ENCODE measurements around the gene SAMD4A.

SAMD4A gene

GRCh38 chr14:54686219-54686870 is 119.4 kb downstream of the SAMD4A start:
- TF ChIP-seq CREB1 (IDR thresholded peaks at IDR 0.05; ENCODE audit: low read depth): no peak

GRCh38 chr14:54686871-54687749 is 120.2 kb downstream of the SAMD4A start:
- no peak for TF ChIP-seq MAX (IDR thresholded peaks at IDR 0.05)
- TF ChIP-seq TEAD4 (IDR thresholded peaks at IDR 0.05): no peak
- no peak for TF ChIP-seq RAD21 (IDR thresholded peaks at IDR 0.05; ENCODE audit: low read depth)
- TF ChIP-seq CEBPB (IDR thresholded peaks at IDR 0.05): no peak
- TF ChIP-seq NFIC (IDR thresholded peaks at IDR 0.05): no peak
- no peak for TF ChIP-seq ZBTB7A (IDR thresholded peaks at IDR 0.05; ENCODE audit: low read depth)
- no peak for TF ChIP-seq TAF1 (IDR thresholded peaks at IDR 0.05; ENCODE audit: low read depth)
- TF ChIP-seq USF1 (IDR thresholded peaks at IDR 0.05): no peak
- no peak for TF ChIP-seq FOXM1 (IDR thresholded peaks at IDR 0.05; ENCODE audit: borderline replicate concordance, low read depth)
- no peak for TF ChIP-seq CREB1 (IDR thresholded peaks at IDR 0.05; ENCODE audit: low read depth)
- TF ChIP-seq TCF12 (IDR thresholded peaks at IDR 0.05; ENCODE audit: low read depth): no peak
- no peak for TF ChIP-seq EGR1 (IDR thresholded peaks at IDR 0.05)
- TF ChIP-seq EP300 (IDR thresholded peaks at IDR 0.05; ENCODE audit: borderline replicate concordance): no peak
- no peak for TF ChIP-seq YY1 (IDR thresholded peaks at IDR 0.05; ENCODE audit: low read depth)

- TF ChIP-seq USF1 (IDR thresholded peaks at IDR 0.05) (no peak), EGR1 (IDR thresholded peaks at IDR 0.05) (no peak), FOXM1 (IDR thresholded peaks at IDR 0.05; ENCODE audit: borderline replicate concordance, low read depth) (no peak), EP300 (IDR thresholded peaks at IDR 0.05; ENCODE audit: borderline replicate concordance) (no peak), ZBTB7A (IDR thresholded peaks at IDR 0.05; ENCODE audit: low read depth) (no peak), NFIC (IDR thresholded peaks at IDR 0.05) (no peak), CREB1 (IDR thresholded peaks at IDR 0.05; ENCODE audit: low read depth) (no peak), TCF12 (IDR thresholded peaks at IDR 0.05; ENCODE audit: low read depth) (no peak), RAD21 (IDR thresholded peaks at IDR 0.05; ENCODE audit: low read depth) (no peak)
Measured at GRCh38 chr14:54687750-54688119, 120.8 kb downstream of the SAMD4A start.

GRCh38 chr14:54688229-54688628 is 121.3 kb downstream of the SAMD4A start:
- no peak for TF ChIP-seq YY1 (IDR thresholded peaks at IDR 0.05; ENCODE audit: low read depth)
- TF ChIP-seq EP300 (IDR thresholded peaks at IDR 0.05; ENCODE audit: borderline replicate concordance): no peak
- TF ChIP-seq FOXM1 (IDR thresholded peaks at IDR 0.05; ENCODE audit: borderline replicate concordance, low read depth): no peak
- TF ChIP-seq TCF12 (IDR thresholded peaks at IDR 0.05; ENCODE audit: low read depth): no peak
- no peak for TF ChIP-seq CEBPB (IDR thresholded peaks at IDR 0.05)
- TF ChIP-seq RAD21 (IDR thresholded peaks at IDR 0.05; ENCODE audit: low read depth): no peak
- no peak for TF ChIP-seq EGR1 (IDR thresholded peaks at IDR 0.05)
- no peak for TF ChIP-seq TEAD4 (IDR thresholded peaks at IDR 0.05)
- TF ChIP-seq, protein P1, sequence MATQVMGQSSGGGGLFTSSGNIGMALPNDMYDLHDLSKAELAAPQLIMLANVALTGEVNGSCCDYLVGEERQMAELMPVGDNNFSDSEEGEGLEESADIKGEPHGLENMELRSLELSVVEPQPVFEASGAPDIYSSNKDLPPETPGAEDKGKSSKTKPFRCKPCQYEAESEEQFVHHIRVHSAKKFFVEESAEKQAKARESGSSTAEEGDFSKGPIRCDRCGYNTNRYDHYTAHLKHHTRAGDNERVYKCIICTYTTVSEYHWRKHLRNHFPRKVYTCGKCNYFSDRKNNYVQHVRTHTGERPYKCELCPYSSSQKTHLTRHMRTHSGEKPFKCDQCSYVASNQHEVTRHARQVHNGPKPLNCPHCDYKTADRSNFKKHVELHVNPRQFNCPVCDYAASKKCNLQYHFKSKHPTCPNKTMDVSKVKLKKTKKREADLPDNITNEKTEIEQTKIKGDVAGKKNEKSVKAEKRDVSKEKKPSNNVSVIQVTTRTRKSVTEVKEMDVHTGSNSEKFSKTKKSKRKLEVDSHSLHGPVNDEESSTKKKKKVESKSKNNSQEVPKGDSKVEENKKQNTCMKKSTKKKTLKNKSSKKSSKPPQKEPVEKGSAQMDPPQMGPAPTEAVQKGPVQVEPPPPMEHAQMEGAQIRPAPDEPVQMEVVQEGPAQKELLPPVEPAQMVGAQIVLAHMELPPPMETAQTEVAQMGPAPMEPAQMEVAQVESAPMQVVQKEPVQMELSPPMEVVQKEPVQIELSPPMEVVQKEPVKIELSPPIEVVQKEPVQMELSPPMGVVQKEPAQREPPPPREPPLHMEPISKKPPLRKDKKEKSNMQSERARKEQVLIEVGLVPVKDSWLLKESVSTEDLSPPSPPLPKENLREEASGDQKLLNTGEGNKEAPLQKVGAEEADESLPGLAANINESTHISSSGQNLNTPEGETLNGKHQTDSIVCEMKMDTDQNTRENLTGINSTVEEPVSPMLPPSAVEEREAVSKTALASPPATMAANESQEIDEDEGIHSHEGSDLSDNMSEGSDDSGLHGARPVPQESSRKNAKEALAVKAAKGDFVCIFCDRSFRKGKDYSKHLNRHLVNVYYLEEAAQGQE (IDR thresholded peaks at IDR 0.05; ENCODE audit: low read depth): no peak
- TF ChIP-seq TAF1 (IDR thresholded peaks at IDR 0.05; ENCODE audit: low read depth): no peak
- no peak for TF ChIP-seq ZBTB7A (IDR thresholded peaks at IDR 0.05; ENCODE audit: low read depth)
- no peak for TF ChIP-seq USF1 (IDR thresholded peaks at IDR 0.05)
- no peak for TF ChIP-seq NFIC (IDR thresholded peaks at IDR 0.05)
- TF ChIP-seq MAX (IDR thresholded peaks at IDR 0.05): no peak
- TF ChIP-seq CREB1 (IDR thresholded peaks at IDR 0.05; ENCODE audit: low read depth): no peak

DNA sequence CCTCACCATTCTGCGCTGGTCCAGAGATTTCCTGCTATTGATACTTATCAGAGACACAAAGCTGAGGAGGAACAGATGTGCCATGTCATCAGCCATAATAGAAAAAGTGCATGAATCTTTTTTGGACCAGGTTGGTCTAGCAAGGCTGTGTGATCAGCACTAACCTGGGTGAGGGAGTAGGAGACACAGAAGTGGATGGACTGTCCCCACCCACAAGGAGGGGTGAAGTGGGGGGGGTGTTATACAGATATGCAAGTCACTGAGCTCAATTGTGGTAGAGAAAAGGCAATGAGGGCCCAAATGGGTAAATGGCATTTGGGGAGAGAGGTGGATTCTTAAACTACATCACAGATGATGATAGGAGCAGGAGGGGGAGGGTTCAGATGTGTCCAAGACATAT is 123.0 kb downstream of the SAMD4A start:
- TF ChIP-seq YY1 (IDR thresholded peaks at IDR 0.05; ENCODE audit: low read depth) (no peak), CEBPB (IDR thresholded peaks at IDR 0.05) (no peak), TCF12 (IDR thresholded peaks at IDR 0.05; ENCODE audit: low read depth) (no peak), TEAD4 (IDR thresholded peaks at IDR 0.05) (no peak), RAD21 (IDR thresholded peaks at IDR 0.05; ENCODE audit: low read depth) (no peak), ZBTB7A (IDR thresholded peaks at IDR 0.05; ENCODE audit: low read depth) (no peak), TAF1 (IDR thresholded peaks at IDR 0.05; ENCODE audit: low read depth) (no peak), CREB1 (IDR thresholded peaks at IDR 0.05; ENCODE audit: low read depth) (no peak), EP300 (IDR thresholded peaks at IDR 0.05; ENCODE audit: borderline replicate concordance) (no peak), EGR1 (IDR thresholded peaks at IDR 0.05) (no peak), FOXM1 (IDR thresholded peaks at IDR 0.05; ENCODE audit: borderline replicate concordance, low read depth) (no peak), NFIC (IDR thresholded peaks at IDR 0.05) (no peak), USF1 (IDR thresholded peaks at IDR 0.05) (no peak), MAX (IDR thresholded peaks at IDR 0.05) (no peak)
- TF ChIP-seq, protein P1 (IDR thresholded peaks at IDR 0.05; ENCODE audit: low read depth): no peak

Data from Ishikawa (cell line).